ENCODE data around the gene ZNF407. TPM values are rescaled to one million over a fixed set of nuclear protein-coding genes. Genes with fewer than 3 reads are reported as not detected.

Gene ZNF407
- polyA plus RNA-seq, 2 donors = 2.2 to 2.6 TPM

DNA sequence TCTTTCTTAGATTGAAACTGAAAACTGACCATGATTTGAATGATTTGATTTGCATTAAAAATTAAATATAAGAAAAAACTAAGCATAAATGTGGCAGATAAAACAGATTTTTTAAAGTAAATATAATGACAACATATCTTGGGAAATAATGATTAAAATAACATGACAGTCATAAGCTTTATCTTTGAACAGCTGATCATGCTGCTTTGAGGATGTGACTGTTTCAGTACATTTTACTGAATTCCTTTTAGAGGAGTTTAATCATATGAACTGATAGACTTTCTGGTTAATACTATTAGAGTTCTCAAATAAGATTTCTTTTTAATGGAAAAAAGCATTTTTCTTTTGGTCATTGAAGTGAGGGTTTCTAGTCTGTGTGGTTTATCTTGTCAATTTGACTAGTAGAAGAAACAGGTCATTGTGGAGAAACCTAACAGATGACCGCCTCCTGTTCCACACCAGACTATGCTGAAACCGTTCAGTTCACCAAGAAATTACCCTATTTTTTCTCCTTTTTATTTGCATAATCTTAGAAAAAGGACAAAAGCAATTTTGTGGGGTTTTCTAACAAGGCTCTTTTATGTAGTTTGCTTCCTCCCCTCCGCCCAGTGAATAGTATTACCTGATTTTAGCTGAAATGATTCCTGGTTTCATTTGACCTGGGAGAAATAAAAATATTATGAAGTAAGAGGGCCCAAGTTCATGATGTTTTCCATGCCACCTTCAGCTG, 349.1 kb downstream of the ZNF407 start:
- Histone ChIP-seq H3K9me3 (ENCODE audit: control insufficient read depth in 2 of 2, insufficient read depth in 1 of 2, low read depth in 1 of 2, low read length in 1 of 2) (no peaks in the 10 kb centered on the region), H3K27me3 (ENCODE audit: control insufficient read depth in 1 of 2, insufficient read depth in 2 of 2, low read length in 2 of 2) (no peaks in the 10 kb centered on the region), H3K36me3 (ENCODE audit: control insufficient read depth in 2 of 2, insufficient read depth in 2 of 2, low read length in 1 of 2) (no peaks in the 10 kb centered on the region), H3K4me1 (ENCODE audit: control insufficient read depth in 2 of 2, insufficient read depth in 2 of 2, low read length in 1 of 2) (no peaks in the 10 kb centered on the region), H3K4me3 (ENCODE audit: low read depth in 1 of 2, low read length in 2 of 2) (no peak overlapping the region), H3K27ac (ENCODE audit: low read depth in 2 of 2, low read length in 1 of 2) (no peak overlapping the region)
- 92 to 93% methylated on average over 3 of the region's 3 CpGs for WGBS, 2 donors

- Histone ChIP-seq H3K27me3 (ENCODE audit: control insufficient read depth in 1 of 2, insufficient read depth in 2 of 2, low read length in 2 of 2) (no peaks in the 10 kb centered on the region), H3K4me3 (ENCODE audit: low read depth in 1 of 2, low read length in 2 of 2) (no peak overlapping the region), H3K27ac (ENCODE audit: low read depth in 2 of 2, low read length in 1 of 2) (no peak overlapping the region), H3K36me3 (ENCODE audit: control insufficient read depth in 2 of 2, insufficient read depth in 2 of 2, low read length in 1 of 2) (no peaks in the 10 kb centered on the region), H3K4me1 (ENCODE audit: control insufficient read depth in 2 of 2, insufficient read depth in 2 of 2, low read length in 1 of 2) (no peaks in the 10 kb centered on the region), H3K9me3 (ENCODE audit: control insufficient read depth in 2 of 2, insufficient read depth in 1 of 2, low read depth in 1 of 2, low read length in 1 of 2) (no peaks in the 10 kb centered on the region)
- WGBS, 2 donors = 90 to 96% methylated on average over 10 of the region's 10 CpGs
These were observed 349.7 kb downstream of the ZNF407 start for GRCh38 chr18:74947417-74947816.

GRCh38 chr18:74947875-74948274, 350.2 kb downstream of the ZNF407 start:
- WGBS, 2 donors = 97 to 98% methylated on average over 4 of the region's 4 CpGs
- no peak overlapping the region for H3K4me3 ChIP-seq (ENCODE audit: low read depth in 1 of 2, low read length in 2 of 2)
- H3K27ac ChIP-seq (ENCODE audit: low read depth in 2 of 2, low read length in 1 of 2) = no peak overlapping the region
- no peaks in the 10 kb centered on the region for H3K27me3 ChIP-seq (ENCODE audit: control insufficient read depth in 1 of 2, insufficient read depth in 2 of 2, low read length in 2 of 2)
- H3K9me3 ChIP-seq (ENCODE audit: control insufficient read depth in 2 of 2, insufficient read depth in 1 of 2, low read depth in 1 of 2, low read length in 1 of 2) = no peaks in the 10 kb centered on the region
- H3K36me3 ChIP-seq (ENCODE audit: control insufficient read depth in 2 of 2, insufficient read depth in 2 of 2, low read length in 1 of 2) = no peaks in the 10 kb centered on the region
- H3K4me1 ChIP-seq (ENCODE audit: control insufficient read depth in 2 of 2, insufficient read depth in 2 of 2, low read length in 1 of 2) = no peaks in the 10 kb centered on the region

DNA sequence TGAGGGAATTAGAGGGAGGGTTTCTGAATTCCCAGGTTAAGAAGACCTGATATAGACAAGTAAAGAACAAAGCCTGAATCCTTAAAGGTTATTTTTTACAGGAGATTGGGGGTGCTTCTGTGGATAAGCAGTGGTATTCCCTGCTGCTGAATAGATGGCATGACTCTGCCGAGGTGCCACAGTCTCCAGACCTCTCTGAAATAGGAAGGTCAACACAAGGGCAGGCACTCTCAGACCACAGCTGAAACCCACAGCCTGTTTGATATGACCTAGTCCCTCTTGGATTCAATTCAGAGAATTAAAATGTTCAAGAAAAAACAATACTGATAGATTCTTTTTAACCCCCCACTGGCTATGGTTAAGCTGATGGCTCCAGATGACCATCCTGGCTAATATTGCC, 351.9 kb downstream of the ZNF407 start:
- WGBS, 2 donors = 77 to 87% methylated on average over 1 of the region's 1 CpG
- no peak overlapping the region for H3K27ac ChIP-seq (ENCODE audit: low read depth in 2 of 2, low read length in 1 of 2)
- H3K27me3 ChIP-seq (ENCODE audit: control insufficient read depth in 1 of 2, insufficient read depth in 2 of 2, low read length in 2 of 2) = no peaks in the 10 kb centered on the region
- no peak overlapping the region for H3K4me3 ChIP-seq (ENCODE audit: low read depth in 1 of 2, low read length in 2 of 2)
- H3K9me3 ChIP-seq (ENCODE audit: control insufficient read depth in 2 of 2, insufficient read depth in 1 of 2, low read depth in 1 of 2, low read length in 1 of 2) = no peaks in the 10 kb centered on the region
- no peaks in the 10 kb centered on the region for H3K4me1 ChIP-seq (ENCODE audit: control insufficient read depth in 2 of 2, insufficient read depth in 2 of 2, low read length in 1 of 2)
- H3K36me3 ChIP-seq (ENCODE audit: control insufficient read depth in 2 of 2, insufficient read depth in 2 of 2, low read length in 1 of 2) = no peaks in the 10 kb centered on the region

- no peaks in the 10 kb centered on the region for H3K9me3 ChIP-seq (ENCODE audit: control insufficient read depth in 2 of 2, insufficient read depth in 1 of 2, low read depth in 1 of 2, low read length in 1 of 2)
- H3K27ac ChIP-seq (ENCODE audit: low read depth in 2 of 2, low read length in 1 of 2) = no peak overlapping the region
- no peaks in the 10 kb centered on the region for H3K27me3 ChIP-seq (ENCODE audit: control insufficient read depth in 1 of 2, insufficient read depth in 2 of 2, low read length in 2 of 2)
- 64 to 66% methylated on average over 4 of the region's 4 CpGs for WGBS, 2 donors
- H3K36me3 ChIP-seq (ENCODE audit: control insufficient read depth in 2 of 2, insufficient read depth in 2 of 2, low read length in 1 of 2) = no peaks in the 10 kb centered on the region
- H3K4me1 ChIP-seq (ENCODE audit: control insufficient read depth in 2 of 2, insufficient read depth in 2 of 2, low read length in 1 of 2) = no peaks in the 10 kb centered on the region
- no peak overlapping the region for H3K4me3 ChIP-seq (ENCODE audit: low read depth in 1 of 2, low read length in 2 of 2)
These were observed 352.8 kb downstream of the ZNF407 start for GRCh38 chr18:74950479-74950878.

GRCh38 chr18:74951165-74951760, 353.6 kb downstream of the ZNF407 start:
- WGBS, 2 donors = 20 to 31% methylated on average over 4 of the region's 4 CpGs
- no peaks in the 10 kb centered on the region for H3K4me1 ChIP-seq (ENCODE audit: control insufficient read depth in 2 of 2, insufficient read depth in 2 of 2, low read length in 1 of 2)

DNA sequence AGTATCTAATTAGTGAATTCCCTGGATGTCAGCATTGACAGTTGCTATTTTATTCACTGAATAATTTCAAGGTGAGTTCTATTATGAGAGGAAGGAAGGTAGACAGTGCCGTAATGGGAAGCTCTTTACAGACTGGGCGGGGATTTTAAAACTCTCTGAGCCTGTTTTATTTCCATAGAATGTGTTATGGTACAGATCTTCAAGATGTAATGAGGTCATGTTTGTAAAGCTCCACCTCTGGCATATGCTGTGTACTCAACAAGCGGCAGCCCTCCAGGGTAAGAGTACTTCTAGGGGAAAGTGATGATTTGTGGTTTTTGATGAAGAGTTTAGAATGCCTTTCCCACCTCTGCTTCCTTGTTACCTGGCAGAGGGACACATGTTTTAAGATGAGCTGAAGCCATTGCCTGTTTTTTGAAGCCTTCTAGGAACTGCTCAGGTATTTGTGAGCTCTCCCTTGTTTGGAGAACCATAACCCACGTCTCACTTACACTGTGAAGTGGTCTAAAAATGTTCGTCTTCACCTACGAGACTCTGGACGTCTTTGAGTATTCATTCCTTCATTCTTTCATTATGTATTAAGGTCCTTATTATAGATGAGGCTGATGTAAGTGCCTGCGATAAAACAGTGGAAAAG, 360.0 kb downstream of the ZNF407 start:
- no peaks in the 10 kb centered on the region for H3K27me3 ChIP-seq (ENCODE audit: control insufficient read depth in 1 of 2, insufficient read depth in 2 of 2, low read length in 2 of 2)
- 94 to 95% methylated on average over 8 of the region's 8 CpGs for WGBS, 2 donors
- H3K4me1 ChIP-seq (ENCODE audit: control insufficient read depth in 2 of 2, insufficient read depth in 2 of 2, low read length in 1 of 2) = no peaks in the 10 kb centered on the region
- H3K27ac ChIP-seq (ENCODE audit: low read depth in 2 of 2, low read length in 1 of 2) = no peak overlapping the region
- no peaks in the 10 kb centered on the region for H3K36me3 ChIP-seq (ENCODE audit: control insufficient read depth in 2 of 2, insufficient read depth in 2 of 2, low read length in 1 of 2)
- H3K4me3 ChIP-seq (ENCODE audit: low read depth in 1 of 2, low read length in 2 of 2) = no peak overlapping the region
- no peaks in the 10 kb centered on the region for H3K9me3 ChIP-seq (ENCODE audit: control insufficient read depth in 2 of 2, insufficient read depth in 1 of 2, low read depth in 1 of 2, low read length in 1 of 2)

More at GRCh38 chr18:74951165-74951760, 353.6 kb downstream of the ZNF407 start:
- Histone ChIP-seq H3K27ac (ENCODE audit: low read depth in 2 of 2, low read length in 1 of 2) (peak overlapping the region in 1 of 2 donors; percentile 21), H3K27me3 (ENCODE audit: control insufficient read depth in 1 of 2, insufficient read depth in 2 of 2, low read length in 2 of 2) (no peaks in the 10 kb centered on the region), H3K36me3 (ENCODE audit: control insufficient read depth in 2 of 2, insufficient read depth in 2 of 2, low read length in 1 of 2) (no peaks in the 10 kb centered on the region), H3K9me3 (ENCODE audit: control insufficient read depth in 2 of 2, insufficient read depth in 1 of 2, low read depth in 1 of 2, low read length in 1 of 2) (no peaks in the 10 kb centered on the region), H3K4me3 (ENCODE audit: low read depth in 1 of 2, low read length in 2 of 2) (no peak overlapping the region)

- Histone ChIP-seq H3K36me3 (ENCODE audit: control insufficient read depth in 2 of 2, insufficient read depth in 2 of 2, low read length in 1 of 2) (no peaks in the 10 kb centered on the region), H3K27ac (ENCODE audit: low read depth in 2 of 2, low read length in 1 of 2) (no peak overlapping the region), H3K27me3 (ENCODE audit: control insufficient read depth in 1 of 2, insufficient read depth in 2 of 2, low read length in 2 of 2) (no peaks in the 10 kb centered on the region), H3K4me1 (ENCODE audit: control insufficient read depth in 2 of 2, insufficient read depth in 2 of 2, low read length in 1 of 2) (no peaks in the 10 kb centered on the region), H3K4me3 (ENCODE audit: low read depth in 1 of 2, low read length in 2 of 2) (no peak overlapping the region), H3K9me3 (ENCODE audit: control insufficient read depth in 2 of 2, insufficient read depth in 1 of 2, low read depth in 1 of 2, low read length in 1 of 2) (no peaks in the 10 kb centered on the region)
- WGBS, 2 donors = 95 to 96% methylated on average over 3 of the region's 3 CpGs
These were observed 361.5 kb downstream of the ZNF407 start for GRCh38 chr18:74959216-74959615.

GRCh38 chr18:74961596-74961995, 363.9 kb downstream of the ZNF407 start:
- H3K27ac ChIP-seq (ENCODE audit: low read depth in 2 of 2, low read length in 1 of 2) = no peak overlapping the region
- no peak overlapping the region for H3K4me3 ChIP-seq (ENCODE audit: low read depth in 1 of 2, low read length in 2 of 2)
- no peaks in the 10 kb centered on the region for H3K4me1 ChIP-seq (ENCODE audit: control insufficient read depth in 2 of 2, insufficient read depth in 2 of 2, low read length in 1 of 2)
- H3K9me3 ChIP-seq (ENCODE audit: control insufficient read depth in 2 of 2, insufficient read depth in 1 of 2, low read depth in 1 of 2, low read length in 1 of 2) = no peaks in the 10 kb centered on the region
- no peaks in the 10 kb centered on the region for H3K36me3 ChIP-seq (ENCODE audit: control insufficient read depth in 2 of 2, insufficient read depth in 2 of 2, low read length in 1 of 2)
- WGBS, 2 donors = 89 to 93% methylated on average over 6 of the region's 6 CpGs
- H3K27me3 ChIP-seq (ENCODE audit: control insufficient read depth in 1 of 2, insufficient read depth in 2 of 2, low read length in 2 of 2) = no peaks in the 10 kb centered on the region
